Tibial artery (tissue), 4 donors: ENCODE results near the gene SLC39A8.

Experiments used
- DNase-seq, 2 donors: peaks; one replicate each; pipeline ENCODE4 v3.0.0-alpha.2; 2019
- H3K27ac ChIP-seq, 2 donors: fragments of 200-600 bp; sonication (generic) in 1 of 2; 1 replicate in 1 of 2; 2 replicates in 1 of 2; pipeline ENCODE4 v1.5.1; 2018 to 2019; ENCODE audit warnings: mild to moderate bottlenecking in 1 of 2
- H3K27me3 ChIP-seq, 2 donors: fragments of 200-600 bp; sonication (generic) in 1 of 2; one replicate each; pipeline versions ENCODE4 v1.5.1 to v1.6.0; 2016 to 2019
- H3K36me3 ChIP-seq, 3 donors: fragments of 200-600 bp; sonication (generic) in 2 of 3; one replicate each; pipeline ENCODE4 v1.5.1; 2016 to 2019; ENCODE audit warnings: mild to moderate bottlenecking in 2 of 3
- H3K4me1 ChIP-seq, 4 donors: fragments of 200-600 bp; sonication (generic) in 2 of 4; 1 replicate in 3 of 4; 2 replicates in 1 of 4; pipeline ENCODE4 v1.5.1; 2016 to 2019
- H3K4me3 ChIP-seq, 2 donors: fragments of 200-600 bp; sonication (generic) in 1 of 2; 1 replicate in 1 of 2; 2 replicates in 1 of 2; pipeline ENCODE4 v1.5.1; 2018 to 2019; ENCODE audit warnings: mild to moderate bottlenecking in 2 of 2
- H3K9me3 ChIP-seq, 3 donors: fragments of 200-600 bp; sonication (generic) in 1 of 3; one replicate each; pipeline ENCODE4 v1.5.1; 2016 to 2019
- CTCF ChIP-seq, 2 experiments: fragments of 200-600 bp in 1 of 2; fragments of 450-650 bp in 1 of 2; IDR thresholded peaks; one replicate each; pipeline ENCODE4 v1.5.1; 2017 to 2019; ENCODE audit warnings: antibody characterized with exemption in 2 of 2, mild to moderate bottlenecking in 1 of 2, moderate library complexity in 1 of 2
- intact Hi-C: fragments of 100-400 bp; cut with DNase I; formaldehyde crosslinking; loops from one replicate; pipeline ENCODE4 v1.15.0; 2023; ENCODE audit warnings: low total_unique reads

The SLC39A8 gene

GRCh38 chr4:102345795-102346100, 466 bp upstream of the SLC39A8 start:
- Histone ChIP-seq H3K27me3 (no peaks in the 10 kb centered on the region), H3K9me3 (no peaks in the 10 kb centered on the region), H3K4me3 (peak overlapping the region; percentile 64 to 84), H3K27ac (peak overlapping the region in 1 of 2 donors; percentile 63), H3K4me1 (peaks cover 0 to 11% (median 4%) of the 10 kb centered on the region in 4 donors), H3K36me3 (no peaks in the 10 kb centered on the region)
- no peak for DNase-seq
- no peak for TF ChIP-seq CTCF (IDR thresholded peaks at IDR 0.05)
- intact Hi-C loops, result loop anchor here (5.0 kb wide), 1 partner anchor 82 kb away; no protein-coding TSS in a partner anchor

GRCh38 chr4:102344520-102344953, 745 bp downstream of the SLC39A8 start:
- Histone ChIP-seq H3K9me3 (no peaks in the 10 kb centered on the region), H3K27ac (peak overlapping the region; percentile 63 to 68), H3K36me3 (no peaks in the 10 kb centered on the region), H3K4me1 (peaks cover 0 to 11% (median 4%) of the 10 kb centered on the region in 4 donors), H3K27me3 (no peaks in the 10 kb centered on the region), H3K4me3 (peak overlapping the region; percentile 64 to 84)
- peak; percentile 36 to 75 for DNase-seq
- no peak for TF ChIP-seq CTCF (IDR thresholded peaks at IDR 0.05)
- intact Hi-C loops, result no loop called here

- H3K9me3 ChIP-seq, result no peaks in the 10 kb centered on the region
- H3K4me3 ChIP-seq, result peak overlapping the region; percentile 64 to 84
- H3K27ac ChIP-seq, result peak overlapping the region; percentile 63 to 68
- no peak for TF ChIP-seq CTCF (IDR thresholded peaks at IDR 0.05)
- intact Hi-C loops, result no loop called here
- no peaks in the 10 kb centered on the region for H3K36me3 ChIP-seq
- no peak for DNase-seq
- peaks cover 0 to 11% (median 4%) of the 10 kb centered on the region in 4 donors for H3K4me1 ChIP-seq
- H3K27me3 ChIP-seq, result no peaks in the 10 kb centered on the region
These were observed 1.2 kb downstream of the SLC39A8 start for GRCh38 chr4:102343964-102344519.

GRCh38 chr4:102342404-102343074, 2.7 kb downstream of the SLC39A8 start:
- DNase-seq, result no peak
- Histone ChIP-seq H3K27me3 (no peaks in the 10 kb centered on the region), H3K36me3 (no peaks in the 10 kb centered on the region), H3K27ac (no peak overlapping the region), H3K9me3 (no peaks in the 10 kb centered on the region), H3K4me3 (no peak overlapping the region), H3K4me1 (peaks cover 0 to 11% (median 4%) of the 10 kb centered on the region in 4 donors)
- TF ChIP-seq CTCF (IDR thresholded peaks at IDR 0.05), result no peak
- intact Hi-C loops, result no loop called here

GRCh38 chr4:102341201-102341600, 4.1 kb downstream of the SLC39A8 start:
- H3K4me1 ChIP-seq, result peaks cover 0 to 11% (median 4%) of the 10 kb centered on the region in 4 donors
- H3K27me3 ChIP-seq, result no peaks in the 10 kb centered on the region
- no peak overlapping the region for H3K4me3 ChIP-seq
- intact Hi-C loops, result no loop called here
- no peak for TF ChIP-seq CTCF (IDR thresholded peaks at IDR 0.05)
- H3K9me3 ChIP-seq, result no peaks in the 10 kb centered on the region
- H3K27ac ChIP-seq, result no peak overlapping the region
- H3K36me3 ChIP-seq, result no peaks in the 10 kb centered on the region
- no peak for DNase-seq
